ENCODE results near the gene OR51I1.

DNA sequence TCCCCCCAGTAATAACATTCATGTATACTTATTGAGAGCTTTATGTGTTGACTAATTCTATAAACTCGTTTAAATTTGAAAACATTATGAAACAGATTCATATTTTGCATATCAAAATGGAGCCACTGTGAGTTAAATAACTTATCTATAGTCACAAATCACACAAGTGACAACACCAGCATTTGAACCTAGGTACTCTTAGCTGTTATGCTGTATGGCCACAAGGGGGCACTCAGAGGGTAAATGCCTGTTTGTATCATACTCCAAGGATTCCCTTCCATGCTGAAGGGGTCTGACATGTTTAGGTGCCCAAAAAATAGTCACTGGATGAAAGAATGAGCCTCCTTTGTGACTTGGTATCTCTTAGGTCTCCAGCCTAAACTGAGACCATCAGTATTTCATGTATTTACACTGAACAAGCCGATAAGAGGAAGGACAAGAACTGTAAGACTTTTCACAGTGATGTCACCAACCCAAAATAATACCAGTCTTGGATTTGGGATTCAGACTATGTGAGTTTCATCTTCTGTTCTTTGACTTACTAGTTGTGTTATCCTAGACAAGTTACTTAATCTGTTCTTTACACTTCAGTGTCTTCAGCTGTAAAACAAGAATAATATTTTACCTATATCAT, 35.0 kb upstream of the OR51I1 start:
- peak; percentile 68 to 89 (median 80) for TF ChIP-seq CTCF (IDR thresholded peaks at IDR 0.05)
- TF ChIP-seq POLR2A (IDR thresholded peaks at IDR 0.05) = no peak
